Measurements from ENCODE around the gene DENND1A. TPM values are rescaled to one million over a fixed set of nuclear protein-coding genes. Genes with fewer than 3 reads are reported as not detected.

Gene DENND1A
- total and polyA plus RNA-seq, 4 experiments from 2014 or later: 1.4 to 14.2 (median 9.9) TPM

DNA sequence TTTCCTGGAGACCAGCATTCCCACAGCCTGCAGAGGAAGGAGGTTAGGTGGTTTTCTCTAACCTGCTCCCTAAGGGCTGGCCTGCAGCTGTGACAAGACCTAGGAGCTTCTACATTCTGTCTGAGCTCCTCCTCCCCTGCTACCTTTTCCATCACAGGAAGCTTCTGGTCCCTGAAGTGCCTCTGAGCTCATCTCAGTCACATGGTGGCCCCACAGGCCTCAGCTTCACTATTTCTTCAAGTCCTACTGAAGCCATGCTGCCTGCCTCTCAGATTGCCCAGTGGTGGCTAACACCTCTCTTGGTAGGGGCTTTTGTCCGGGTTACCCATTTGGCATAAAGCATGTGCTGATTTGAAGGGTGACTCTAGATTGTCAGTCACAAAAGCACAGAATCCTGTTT, 314.5 kb downstream of the DENND1A start:
- Mint-ChIP-seq H3K4me3 (no peak overlapping the region), H3K36me3 (peaks cover 7 to 20% of the 10 kb centered on the region in 2 donors), H3K27me3 (no peaks in the 10 kb centered on the region), H3K9me3 (no peaks in the 10 kb centered on the region), H3K27ac (peak overlapping the region in 1 of 7 donors; percentile 29), H3K4me1 (no peaks in the 10 kb centered on the region)
- no peaks in the 10 kb centered on the region for H3K27me3 ChIP-seq (ENCODE audit: insufficient read depth, low read length)
- ChIA-PET CTCF (ENCODE audit: partially characterized antibody) (no interaction called here), POLR2A (ENCODE audit: partially characterized antibody) (no interaction called here)
- H3K27ac ChIP-seq (ENCODE audit: low read depth, low read length): no peak overlapping the region
- H3K9me3 ChIP-seq (ENCODE audit: control insufficient read depth in 1 of 2, low read length in 2 of 2): no peaks in the 10 kb centered on the region
- H3K4me3 ChIP-seq (ENCODE audit: low read length in 2 of 2): no peak overlapping the region
- H3K4me1 ChIP-seq (ENCODE audit: insufficient read depth, low read length): no peaks in the 10 kb centered on the region
- DNase-seq: no peak
- intact Hi-C loops (cut with micrococcal nuclease): no loop called here
- no peaks in the 10 kb centered on the region for H3K36me3 ChIP-seq (ENCODE audit: insufficient read depth, low read length)

DNA sequence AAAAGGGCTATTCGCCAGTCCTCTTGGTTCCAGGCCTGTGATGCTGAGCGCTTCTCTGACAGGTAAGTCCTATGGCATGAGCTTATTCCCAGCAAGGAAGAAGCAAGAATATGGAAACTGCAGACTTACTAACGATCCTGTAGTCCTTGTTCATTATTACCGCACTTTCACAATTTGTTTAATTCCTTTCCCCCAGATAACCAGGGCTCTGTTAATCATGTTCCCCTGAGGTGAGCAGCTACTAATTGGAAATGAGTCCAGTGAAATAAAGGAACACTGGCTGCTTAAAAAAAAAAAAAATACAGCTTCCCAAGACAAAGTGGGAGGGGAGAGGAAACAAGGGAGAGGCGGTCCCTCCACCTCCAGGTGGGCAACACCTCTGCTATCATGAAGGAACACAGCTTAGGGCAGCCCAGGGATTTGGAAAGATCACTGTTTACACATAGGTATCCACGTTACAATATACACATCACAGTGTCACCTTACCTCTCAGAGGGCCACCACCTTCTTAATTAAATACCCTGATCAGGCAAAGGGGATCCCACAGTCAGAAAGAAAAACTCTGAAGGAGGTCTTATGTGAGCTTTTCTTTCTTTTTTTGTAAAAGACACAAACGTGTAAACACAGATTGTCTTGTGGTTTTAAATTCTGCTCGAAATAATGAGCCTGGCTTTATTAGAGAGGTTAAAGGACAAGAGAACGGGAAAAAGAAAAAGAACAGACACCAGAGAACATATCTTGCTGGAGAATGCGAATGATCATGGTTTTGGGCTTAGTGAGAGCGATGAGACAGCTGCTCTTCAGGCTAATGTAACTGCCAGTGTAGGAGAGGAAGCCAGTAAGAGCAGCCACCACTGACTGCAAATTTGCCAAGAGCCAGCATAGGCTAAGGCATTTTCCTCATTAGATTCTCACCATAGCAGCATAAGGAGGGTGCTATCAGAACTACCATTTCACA, 315.3 kb downstream of the DENND1A start:
- DNase-seq: no peak
- Mint-ChIP-seq H3K36me3 (peaks cover 5 to 18% of the 10 kb centered on the region in 2 donors), H3K9me3 (no peaks in the 10 kb centered on the region), H3K4me3 (no peak overlapping the region), H3K27ac (peak overlapping the region in 2 of 7 donors; percentile 19 to 54), H3K4me1 (no peaks in the 10 kb centered on the region), H3K27me3 (no peaks in the 10 kb centered on the region)
- Histone ChIP-seq H3K4me1 (ENCODE audit: insufficient read depth, low read length) (no peaks in the 10 kb centered on the region), H3K27me3 (ENCODE audit: insufficient read depth, low read length) (no peaks in the 10 kb centered on the region), H3K27ac (ENCODE audit: low read depth, low read length) (no peak overlapping the region), H3K36me3 (ENCODE audit: insufficient read depth, low read length) (no peaks in the 10 kb centered on the region), H3K4me3 (ENCODE audit: low read length in 2 of 2) (no peak overlapping the region), H3K9me3 (ENCODE audit: control insufficient read depth in 1 of 2, low read length in 2 of 2) (no peaks in the 10 kb centered on the region)
- ChIA-PET POLR2A (ENCODE audit: partially characterized antibody) (no interaction called here), CTCF (ENCODE audit: partially characterized antibody) (no interaction called here)
- intact Hi-C loops (cut with micrococcal nuclease): no loop called here

DNA sequence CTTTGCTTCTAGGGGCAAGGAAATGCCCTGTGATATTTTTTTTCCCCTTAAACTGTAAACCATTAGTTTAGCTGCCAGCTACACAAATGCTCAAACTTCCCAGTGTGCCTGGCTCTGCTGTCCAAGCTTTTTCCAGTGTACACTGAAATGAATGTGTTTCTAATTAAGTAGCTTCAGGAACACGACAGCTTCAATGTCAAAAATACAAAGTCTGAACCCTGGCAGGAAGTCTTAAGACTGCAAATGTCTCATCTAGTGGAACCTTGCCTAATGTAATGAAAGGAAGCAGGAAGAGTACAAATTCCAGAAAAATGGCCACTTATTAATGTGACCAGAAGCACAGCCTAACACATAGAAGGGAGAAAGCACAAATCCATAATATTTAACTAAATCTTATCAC, 318.7 kb downstream of the DENND1A start:
- Histone ChIP-seq H3K27ac (ENCODE audit: low read depth, low read length) (no peak overlapping the region), H3K36me3 (ENCODE audit: insufficient read depth, low read length) (no peaks in the 10 kb centered on the region), H3K4me3 (ENCODE audit: low read length in 2 of 2) (no peak overlapping the region), H3K27me3 (ENCODE audit: insufficient read depth, low read length) (no peaks in the 10 kb centered on the region), H3K4me1 (ENCODE audit: insufficient read depth, low read length) (no peaks in the 10 kb centered on the region), H3K9me3 (ENCODE audit: control insufficient read depth in 1 of 2, low read length in 2 of 2) (no peaks in the 10 kb centered on the region)
- Mint-ChIP-seq H3K9me3 (no peaks in the 10 kb centered on the region), H3K4me1 (no peaks in the 10 kb centered on the region), H3K36me3 (peaks cover 0 to 18% of the 10 kb centered on the region in 2 donors), H3K27me3 (no peaks in the 10 kb centered on the region), H3K4me3 (no peak overlapping the region), H3K27ac (no peak overlapping the region)
- intact Hi-C loops (cut with micrococcal nuclease): no loop called here
- POLR2A ChIA-PET (ENCODE audit: partially characterized antibody): no interaction called here
- CTCF ChIA-PET (ENCODE audit: partially characterized antibody): no interaction called here
- no peak for DNase-seq

- no peak overlapping the region for H3K27ac ChIP-seq (ENCODE audit: low read depth, low read length)
- ChIA-PET CTCF (ENCODE audit: partially characterized antibody) (no interaction called here), POLR2A (ENCODE audit: partially characterized antibody) (no interaction called here)
- no peak overlapping the region for H3K4me3 Mint-ChIP-seq
- no peaks in the 10 kb centered on the region for H3K36me3 ChIP-seq (ENCODE audit: insufficient read depth, low read length)
- H3K9me3 ChIP-seq (ENCODE audit: control insufficient read depth in 1 of 2, low read length in 2 of 2): no peaks in the 10 kb centered on the region
- H3K27me3 ChIP-seq (ENCODE audit: insufficient read depth, low read length): no peaks in the 10 kb centered on the region
- H3K27me3 Mint-ChIP-seq: no peaks in the 10 kb centered on the region
- H3K9me3 Mint-ChIP-seq: no peaks in the 10 kb centered on the region
- intact Hi-C loops (cut with micrococcal nuclease): no loop called here
- H3K27ac Mint-ChIP-seq: no peak overlapping the region
- no peaks in the 10 kb centered on the region for H3K4me1 Mint-ChIP-seq
- no peaks in the 10 kb centered on the region for H3K4me1 ChIP-seq (ENCODE audit: insufficient read depth, low read length)
- H3K36me3 Mint-ChIP-seq: peaks cover 0 to 22% of the 10 kb centered on the region in 2 donors
- no peak for DNase-seq
- H3K4me3 ChIP-seq (ENCODE audit: low read length in 2 of 2): no peak overlapping the region
These were observed 320.1 kb downstream of the DENND1A start for GRCh38 chr9:123609844-123610243.

- no peaks in the 10 kb centered on the region for H3K36me3 ChIP-seq (ENCODE audit: insufficient read depth, low read length)
- H3K27me3 Mint-ChIP-seq: no peaks in the 10 kb centered on the region
- no peak overlapping the region for H3K4me3 ChIP-seq (ENCODE audit: low read length in 2 of 2)
- H3K9me3 Mint-ChIP-seq: no peaks in the 10 kb centered on the region
- H3K9me3 ChIP-seq (ENCODE audit: control insufficient read depth in 1 of 2, low read length in 2 of 2): no peaks in the 10 kb centered on the region
- no peaks in the 10 kb centered on the region for H3K4me1 Mint-ChIP-seq
- no peak overlapping the region for H3K27ac ChIP-seq (ENCODE audit: low read depth, low read length)
- ChIA-PET POLR2A (ENCODE audit: partially characterized antibody) (no interaction called here), CTCF (ENCODE audit: partially characterized antibody) (no interaction called here)
- no peak overlapping the region for H3K4me3 Mint-ChIP-seq
- no peaks in the 10 kb centered on the region for H3K4me1 ChIP-seq (ENCODE audit: insufficient read depth, low read length)
- no peaks in the 10 kb centered on the region for H3K27me3 ChIP-seq (ENCODE audit: insufficient read depth, low read length)
- no peak for DNase-seq
- intact Hi-C loops (cut with micrococcal nuclease): no loop called here
- no peak overlapping the region for H3K27ac Mint-ChIP-seq
- peaks cover 0 to 22% of the 10 kb centered on the region in 2 donors for H3K36me3 Mint-ChIP-seq
These were observed 321.8 kb downstream of the DENND1A start for GRCh38 chr9:123608104-123608503.

- no peaks in the 10 kb centered on the region for H3K27me3 Mint-ChIP-seq
- H3K36me3 ChIP-seq (ENCODE audit: insufficient read depth, low read length): no peaks in the 10 kb centered on the region
- no peaks in the 10 kb centered on the region for H3K9me3 ChIP-seq (ENCODE audit: control insufficient read depth in 1 of 2, low read length in 2 of 2)
- H3K4me1 ChIP-seq (ENCODE audit: insufficient read depth, low read length): no peaks in the 10 kb centered on the region
- no peak overlapping the region for H3K4me3 ChIP-seq (ENCODE audit: low read length in 2 of 2)
- no peaks in the 10 kb centered on the region for H3K4me1 Mint-ChIP-seq
- intact Hi-C loops (cut with micrococcal nuclease): no loop called here
- ChIA-PET POLR2A (ENCODE audit: partially characterized antibody) (no interaction called here), CTCF (ENCODE audit: partially characterized antibody) (no interaction called here)
- H3K36me3 Mint-ChIP-seq: peaks cover 0 to 26% of the 10 kb centered on the region in 2 donors
- H3K27ac Mint-ChIP-seq: no peak overlapping the region
- no peaks in the 10 kb centered on the region for H3K9me3 Mint-ChIP-seq
- H3K27ac ChIP-seq (ENCODE audit: low read depth, low read length): no peak overlapping the region
- DNase-seq: no peak
- no peaks in the 10 kb centered on the region for H3K27me3 ChIP-seq (ENCODE audit: insufficient read depth, low read length)
- H3K4me3 Mint-ChIP-seq: no peak overlapping the region
These were observed 322.4 kb downstream of the DENND1A start for GRCh38 chr9:123607479-123607878.

GRCh38 chr9:123606141-123606540, 323.8 kb downstream of the DENND1A start:
- Histone ChIP-seq H3K36me3 (ENCODE audit: insufficient read depth, low read length) (no peaks in the 10 kb centered on the region), H3K27me3 (ENCODE audit: insufficient read depth, low read length) (no peaks in the 10 kb centered on the region), H3K27ac (ENCODE audit: low read depth, low read length) (no peak overlapping the region), H3K9me3 (ENCODE audit: control insufficient read depth in 1 of 2, low read length in 2 of 2) (no peaks in the 10 kb centered on the region), H3K4me1 (ENCODE audit: insufficient read depth, low read length) (no peaks in the 10 kb centered on the region), H3K4me3 (ENCODE audit: low read length in 2 of 2) (no peak overlapping the region)
- POLR2A ChIA-PET (ENCODE audit: partially characterized antibody): no interaction called here
- intact Hi-C loops (cut with micrococcal nuclease): no loop called here
- peaks cover 0 to 30% of the 10 kb centered on the region in 2 donors for H3K36me3 Mint-ChIP-seq
- no peaks in the 10 kb centered on the region for H3K4me1 Mint-ChIP-seq
- no peak overlapping the region for H3K27ac Mint-ChIP-seq
- no peaks in the 10 kb centered on the region for H3K27me3 Mint-ChIP-seq
- no peak for DNase-seq
- H3K9me3 Mint-ChIP-seq: no peaks in the 10 kb centered on the region
- H3K4me3 Mint-ChIP-seq: no peak overlapping the region
- CTCF ChIA-PET (ENCODE audit: partially characterized antibody): interaction anchor here (0.7 kb wide), 1 partner anchor 14 kb away, joined by 3 read pairs; no protein-coding TSS in a partner anchor
